HG02678 (cell line): Measurements from ENCODE around the gene TKFC.
"Not testable (repeated sequence)": the region's sequence is repeated elsewhere in the genome, so short reads cannot be mapped to it uniquely, and the experiment has no call there.

Source experiments
- ATAC-seq: cut with Tn5 transposase; IDR thresholded peaks from one replicate; pipeline ENCODE4 v1.9.1; 2021; ENCODE audit warnings: mild to moderate bottlenecking, moderate library complexity; ENCODE audit not compliant: unreplicated experiment

TKFC gene

DNA sequence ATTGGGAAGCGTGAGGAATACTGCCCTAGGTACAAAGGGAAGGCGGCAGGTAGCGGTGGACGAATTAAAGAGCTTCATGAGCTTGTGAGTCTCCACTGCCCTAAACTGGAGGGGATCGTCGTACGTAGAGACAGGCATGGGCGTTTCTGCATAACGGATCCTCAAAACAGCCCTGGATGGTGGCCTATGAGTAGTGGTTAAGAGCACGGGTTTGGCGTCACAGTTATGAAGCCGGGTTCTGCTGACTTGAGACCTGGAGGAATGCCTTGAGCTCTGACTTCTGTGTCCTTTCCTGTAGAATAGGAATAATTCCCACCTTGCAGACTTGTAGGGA is 29.5 kb downstream of the TKFC start:
- ATAC-seq: no peak

DNA sequence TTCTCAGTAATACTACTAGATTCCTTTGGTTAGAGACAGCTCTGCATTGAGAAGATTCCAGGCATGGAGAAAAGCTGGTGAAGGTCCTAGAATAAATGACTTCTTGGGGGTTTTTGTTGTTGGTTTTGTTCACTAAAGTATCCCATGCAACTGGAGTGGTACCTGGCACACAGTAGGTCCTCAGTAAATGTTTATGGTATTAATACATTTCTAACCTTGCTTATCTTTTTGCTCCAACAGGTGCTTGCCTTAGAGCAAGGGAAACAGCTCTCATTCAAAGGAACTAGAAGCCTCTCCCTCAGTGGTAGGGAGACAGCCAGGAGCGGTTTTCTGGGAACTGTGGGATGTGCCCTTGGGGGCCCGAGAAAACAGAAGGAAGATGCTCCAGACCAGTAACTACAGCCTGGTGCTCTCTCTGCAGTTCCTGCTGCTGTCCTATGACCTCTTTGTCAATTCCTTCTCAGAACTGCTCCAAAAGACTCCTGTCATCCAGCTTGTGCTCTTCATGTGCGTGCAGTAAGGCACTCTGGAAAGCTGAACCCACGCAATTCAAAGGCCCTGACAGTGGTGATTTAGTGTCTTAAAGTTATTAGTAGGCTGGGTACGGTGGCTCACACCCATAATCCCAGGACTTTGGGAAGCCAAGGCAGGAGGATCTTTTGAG is 31.1 kb downstream of the TKFC start:
- no peak for ATAC-seq

DNA sequence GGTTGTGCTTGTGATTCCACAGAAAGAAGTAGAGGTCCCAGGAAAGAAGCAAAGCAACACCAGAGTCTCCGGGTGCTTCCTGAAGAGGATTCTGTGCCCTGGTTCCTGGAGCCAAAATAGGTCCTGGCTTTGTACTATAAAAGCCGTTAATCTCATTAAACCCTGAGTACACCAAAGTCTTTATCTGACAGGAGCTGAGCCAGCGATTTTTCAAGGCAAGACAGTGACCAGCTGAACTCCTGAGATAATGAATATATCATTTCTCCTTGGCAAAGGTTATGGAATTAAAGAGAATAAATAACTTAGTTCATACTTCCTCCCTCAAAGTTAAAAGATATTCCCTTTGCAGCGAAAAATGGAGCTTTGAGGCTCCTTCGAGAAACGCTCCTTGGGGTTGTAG is 34.4 kb downstream of the TKFC start:
- no peak for ATAC-seq

DNA sequence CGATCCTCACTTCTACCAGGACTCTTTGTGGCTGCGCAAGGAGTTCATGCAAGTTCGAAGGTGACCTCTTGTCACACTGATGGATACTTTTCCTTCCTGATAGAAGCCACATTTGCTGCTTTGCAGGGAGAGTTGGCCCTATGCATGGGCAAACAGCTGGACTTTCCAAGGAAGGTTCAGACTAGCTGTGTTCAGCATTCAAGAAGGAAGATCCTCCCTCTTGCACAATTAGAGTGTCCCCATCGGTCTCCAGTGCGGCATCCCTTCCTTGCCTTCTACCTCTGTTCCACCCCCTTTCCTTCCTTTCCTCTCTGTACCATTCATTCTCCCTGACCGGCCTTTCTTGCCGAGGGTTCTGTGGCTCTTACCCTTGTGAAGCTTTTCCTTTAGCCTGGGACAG is 35.6 kb downstream of the TKFC start:
- ATAC-seq: no peak

DNA sequence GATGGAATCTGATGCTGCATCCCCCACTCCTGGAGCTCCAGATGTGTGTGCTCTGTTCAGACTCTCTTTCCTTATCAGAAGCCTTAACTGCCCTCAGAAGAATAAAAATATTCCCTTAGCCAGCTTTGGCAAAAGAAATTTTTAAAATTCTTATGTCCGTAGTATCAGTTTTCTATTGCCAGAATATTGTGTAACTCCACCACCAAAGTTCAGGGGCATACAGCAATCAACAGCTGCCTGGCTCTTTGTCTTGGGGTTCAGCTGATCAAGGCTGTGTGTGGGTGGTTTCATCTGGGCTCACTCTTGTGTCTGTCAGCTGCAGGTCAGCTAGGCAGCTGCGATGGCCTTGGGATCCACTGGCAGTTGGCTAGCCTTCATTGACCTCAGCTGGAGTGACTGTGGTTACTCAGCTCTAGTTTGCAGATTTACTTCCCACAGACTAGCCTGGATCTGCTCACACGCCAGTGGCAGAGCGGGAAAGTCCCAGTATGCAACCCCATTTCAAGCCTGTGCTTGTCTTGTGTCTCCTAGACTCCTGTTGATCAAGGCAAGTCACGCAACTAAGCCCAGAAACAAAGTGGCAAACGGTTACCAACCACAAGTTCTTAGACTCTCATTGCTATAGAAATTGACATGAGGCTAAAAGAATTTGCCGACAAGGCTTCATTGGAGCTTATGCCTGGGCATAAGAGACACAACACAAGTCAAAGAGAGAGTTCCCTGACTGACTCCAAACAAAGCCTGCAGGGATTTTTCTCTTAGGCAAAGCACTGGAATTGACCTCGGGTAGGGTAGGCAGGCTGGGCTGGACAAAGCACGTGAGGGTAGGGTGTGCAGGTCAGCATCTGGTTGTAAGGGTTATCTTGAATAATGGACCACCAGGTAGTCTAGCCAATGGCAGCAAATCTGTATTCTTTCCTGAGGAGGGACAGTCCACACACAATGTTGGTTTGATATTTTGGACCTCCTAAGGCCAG is 36.6 kb downstream of the TKFC start:
- no peak for ATAC-seq

DNA sequence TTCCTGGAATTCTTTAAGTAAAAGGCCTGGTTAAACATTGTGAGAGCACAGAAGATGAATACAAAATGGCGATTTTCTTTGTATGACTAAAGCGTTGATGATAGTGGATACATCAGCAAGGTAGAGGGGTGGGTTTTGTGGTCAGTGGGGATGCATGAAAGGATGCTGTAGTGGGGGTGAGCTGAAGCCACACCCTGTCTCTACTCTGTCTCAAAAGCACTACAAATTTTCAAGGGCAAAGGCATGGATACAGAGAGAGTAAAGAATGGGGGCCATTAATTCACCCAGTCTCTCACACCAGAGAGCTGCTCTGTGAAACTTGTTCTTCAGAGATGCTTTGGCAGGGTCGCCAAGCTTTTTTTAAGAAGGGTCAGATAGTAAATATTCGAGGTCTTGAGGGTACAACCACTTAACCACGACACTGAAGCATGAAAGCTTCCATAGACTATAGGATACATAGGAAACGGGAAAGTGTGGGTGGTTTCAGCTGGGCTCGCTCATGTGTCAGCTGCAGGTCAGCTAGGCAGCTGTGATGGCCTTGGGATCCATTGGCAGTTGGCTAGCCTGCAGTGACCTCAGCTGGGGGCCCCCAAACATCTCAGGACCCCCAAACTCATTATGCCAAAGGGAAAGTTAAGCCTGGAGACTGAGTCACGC is 37.4 kb downstream of the TKFC start:
- no peak for ATAC-seq

DNA sequence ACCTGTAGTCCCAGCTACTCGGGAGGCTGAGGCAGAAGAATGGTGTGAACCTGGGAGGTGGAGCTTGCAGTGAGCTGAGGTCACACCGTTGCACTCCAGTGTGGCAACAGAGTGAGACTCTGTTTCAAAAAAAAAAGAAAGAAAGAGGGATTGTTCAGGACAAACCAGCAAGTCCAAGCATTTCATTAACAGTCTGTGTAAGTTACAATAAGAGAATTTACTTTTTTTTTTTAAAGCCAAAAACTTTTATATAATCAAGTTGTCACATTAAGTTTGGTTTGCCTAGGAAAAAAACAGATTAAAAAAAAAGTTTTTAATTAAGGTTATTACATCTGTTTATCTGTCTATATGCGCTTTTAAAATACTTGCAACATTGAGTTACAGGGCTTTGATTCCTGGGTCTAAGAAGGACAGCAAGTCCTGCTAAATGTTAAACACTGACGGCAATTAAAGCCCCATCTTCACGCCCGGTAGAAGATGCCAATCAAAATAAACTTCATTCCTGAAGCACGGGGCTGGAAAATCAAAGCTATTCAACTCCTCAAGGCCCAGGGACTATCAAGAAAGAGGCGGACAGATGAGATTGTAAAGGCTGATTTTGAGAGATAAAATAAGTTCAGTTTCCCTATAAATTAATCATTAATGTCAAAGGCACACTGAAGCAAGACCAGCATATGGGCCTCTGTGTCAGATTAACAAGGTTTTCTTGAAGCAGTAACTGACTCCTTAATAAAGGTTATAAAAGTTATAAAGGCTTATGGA is 39.8 kb downstream of the TKFC start:
- ATAC-seq: no peak

DNA sequence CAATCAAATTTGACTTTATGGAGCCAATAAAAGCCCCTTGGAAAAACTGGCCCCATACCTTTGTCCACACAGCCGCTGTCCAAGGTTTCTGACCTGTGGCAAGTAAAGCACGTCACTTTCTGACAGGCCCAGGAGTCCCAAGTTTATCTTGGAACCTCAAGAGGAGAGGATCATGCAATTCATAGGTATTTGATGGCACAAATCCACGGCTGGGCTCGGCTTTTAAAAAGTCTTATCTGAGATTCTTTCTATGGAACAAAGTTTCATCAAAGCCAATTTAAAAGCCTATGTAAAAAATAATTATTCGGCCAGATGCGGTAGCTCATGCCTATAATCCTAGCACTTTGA is 42.7 kb downstream of the TKFC start:
- ATAC-seq: no peak

DNA sequence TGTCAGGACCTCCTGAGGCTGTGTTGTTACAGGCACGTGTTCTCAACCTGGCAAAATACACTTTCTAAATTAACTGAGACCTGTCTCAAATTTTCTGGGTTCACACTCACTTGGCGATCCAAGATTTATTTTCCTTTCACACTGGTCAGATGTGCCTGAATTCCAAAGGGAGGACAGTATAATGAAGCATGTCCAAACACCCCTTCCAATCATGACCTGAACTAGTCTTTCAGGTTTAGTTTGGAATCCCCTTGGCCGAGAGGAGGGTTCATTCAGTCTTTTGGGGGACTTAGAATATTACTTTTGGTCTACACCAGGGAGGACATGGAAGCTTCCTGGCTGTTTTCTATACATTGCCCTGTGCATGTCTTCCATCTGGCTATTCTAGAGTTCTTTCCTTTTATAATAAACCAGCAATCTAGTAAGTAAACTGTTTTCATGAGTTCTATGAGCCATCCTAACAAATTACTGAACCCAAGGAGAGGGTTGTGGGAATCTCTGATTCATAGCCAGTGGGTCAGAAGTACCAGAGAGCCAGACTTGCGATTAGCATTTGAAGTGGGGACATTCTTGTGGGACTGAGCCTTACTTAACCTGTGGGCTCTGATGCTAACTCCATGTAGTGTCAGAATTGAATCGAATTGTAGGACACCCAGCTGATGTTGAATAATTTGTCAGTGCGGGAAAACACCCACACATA is 44.6 kb downstream of the TKFC start:
- ATAC-seq: no peak

DNA sequence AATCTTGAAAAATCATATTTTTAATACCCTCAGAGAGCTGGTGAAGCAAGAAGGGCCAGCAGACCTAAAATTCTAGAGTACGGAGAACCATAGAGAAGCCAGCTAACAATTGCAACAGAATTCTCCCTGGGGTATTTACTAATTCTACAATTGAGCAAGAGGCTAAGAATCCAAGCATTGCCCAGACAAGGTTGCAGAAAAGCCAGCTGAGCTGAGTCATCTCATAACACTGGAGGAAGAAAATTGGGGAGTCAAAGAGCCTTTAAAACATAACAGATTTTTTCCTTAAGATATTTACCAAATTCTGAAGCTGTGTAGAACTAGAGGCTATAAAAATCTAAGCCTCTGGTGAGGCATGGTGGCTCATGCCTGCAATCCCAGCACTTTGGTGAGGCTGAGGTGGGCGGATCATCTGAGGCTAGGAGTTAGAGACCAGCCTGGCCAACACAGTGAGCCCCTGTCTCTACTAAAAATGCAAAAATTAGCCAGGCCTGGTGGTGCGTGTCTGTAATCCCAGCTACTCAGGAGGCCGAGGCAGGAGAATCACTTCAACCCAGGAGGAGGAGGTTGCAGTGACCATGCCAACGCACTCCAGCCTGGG is 45.8 kb downstream of the TKFC start:
- no peak for ATAC-seq

DNA sequence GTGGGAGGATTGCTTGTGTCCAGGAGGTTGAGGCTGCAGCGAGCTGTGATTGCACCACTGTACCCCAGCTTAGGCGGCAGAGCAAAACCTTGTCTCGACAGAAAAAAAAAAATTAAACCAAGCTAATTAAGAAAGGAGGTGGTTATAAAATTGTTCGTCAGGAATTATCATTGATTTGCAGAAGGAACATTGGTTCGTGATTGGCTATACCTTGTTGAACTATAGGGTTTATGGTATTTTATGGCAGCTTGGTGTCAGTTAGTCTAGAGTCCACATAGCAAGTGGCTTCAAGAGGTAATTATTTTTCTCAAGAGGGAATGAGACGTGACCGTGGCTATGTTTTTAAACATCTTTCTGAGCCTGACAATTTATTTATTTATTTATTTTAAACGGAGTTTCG is 47.9 kb downstream of the TKFC start:
- no peak for ATAC-seq

DNA sequence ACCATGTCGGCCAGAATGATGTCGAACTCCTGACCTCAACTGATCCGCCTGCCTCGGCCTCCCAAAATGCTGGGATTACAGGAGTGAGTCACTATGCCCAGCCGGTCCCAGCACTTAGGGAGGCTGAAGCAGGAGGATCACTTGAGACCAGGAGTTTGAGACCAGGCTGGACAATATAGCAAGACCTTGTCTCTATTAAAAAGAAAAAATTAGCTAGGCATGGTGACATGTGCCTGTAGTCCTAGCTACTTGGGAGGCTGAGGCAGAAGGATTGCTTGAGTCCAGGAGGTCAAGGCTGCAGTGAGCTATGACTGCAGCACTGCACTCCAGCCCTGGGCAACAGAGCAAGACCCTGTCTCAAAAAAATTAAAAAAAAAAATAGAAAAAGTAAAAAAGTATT is 50.8 kb downstream of the TKFC start:
- not testable (repeated sequence) for ATAC-seq

DNA sequence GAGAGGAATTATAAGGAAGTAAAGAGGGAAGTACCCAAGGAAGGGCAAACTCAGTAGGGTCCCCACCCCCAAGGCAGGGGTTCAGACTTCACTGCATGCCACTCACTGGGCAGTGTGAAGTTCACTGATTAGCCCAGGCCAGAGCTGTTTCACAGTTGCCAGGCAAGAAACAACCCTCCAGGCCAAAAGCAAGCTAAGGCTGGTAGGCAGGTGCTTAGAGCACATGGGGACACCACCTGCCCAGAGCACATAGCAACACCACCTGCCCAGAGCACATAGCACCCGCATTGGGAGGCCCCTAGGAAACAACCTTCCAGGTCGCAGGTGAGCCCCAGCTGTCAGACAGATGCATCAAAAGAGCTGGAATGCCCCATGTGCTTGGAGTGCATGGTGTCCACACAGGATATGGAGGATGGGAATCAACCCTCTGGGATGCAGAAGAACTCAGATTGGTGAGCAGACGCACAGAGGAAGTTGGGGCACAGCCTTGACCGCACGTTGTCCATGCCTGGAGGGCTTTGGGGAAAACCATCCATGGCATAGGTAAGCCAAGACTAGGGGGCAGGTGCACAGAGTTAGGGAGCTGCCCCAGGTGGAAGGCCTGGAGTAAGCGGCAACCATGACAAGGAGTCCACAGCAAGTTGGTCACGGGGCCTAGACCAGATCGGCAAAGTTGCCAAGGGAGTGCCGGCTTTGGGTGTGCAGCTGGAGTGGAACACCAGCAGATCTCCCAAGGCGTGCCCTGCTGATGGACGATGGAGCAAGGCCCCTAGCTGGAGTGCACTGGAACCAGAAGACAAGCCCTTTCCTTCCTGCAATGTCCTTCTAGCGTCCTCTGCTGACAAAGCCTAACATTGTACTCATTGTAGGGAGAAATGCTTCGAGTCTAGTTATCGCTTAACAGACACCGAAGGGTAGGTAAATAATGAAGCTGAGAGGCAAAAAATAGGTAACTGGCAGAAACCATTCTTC is 51.5 kb downstream of the TKFC start:
- ATAC-seq: no peak

DNA sequence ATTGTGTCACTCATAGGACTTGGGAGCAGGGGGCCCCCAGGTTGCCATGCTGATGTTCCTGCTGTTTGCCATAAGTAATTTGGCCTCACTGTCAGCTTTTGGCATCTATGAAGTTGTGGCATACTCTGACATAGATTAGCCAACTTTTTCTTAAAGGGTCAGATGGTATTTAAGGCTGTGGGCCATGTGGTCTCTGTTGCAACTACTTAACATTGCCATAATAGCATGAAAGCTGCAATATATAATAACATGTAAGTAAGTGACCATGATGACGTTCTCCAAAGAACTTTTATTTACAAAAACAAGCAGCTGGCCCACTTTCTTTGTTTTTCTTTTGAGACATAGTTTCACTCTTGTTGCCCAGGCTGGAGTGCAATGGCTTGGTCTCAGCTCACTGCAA is 57.1 kb downstream of the TKFC start:
- ATAC-seq: no peak

DNA sequence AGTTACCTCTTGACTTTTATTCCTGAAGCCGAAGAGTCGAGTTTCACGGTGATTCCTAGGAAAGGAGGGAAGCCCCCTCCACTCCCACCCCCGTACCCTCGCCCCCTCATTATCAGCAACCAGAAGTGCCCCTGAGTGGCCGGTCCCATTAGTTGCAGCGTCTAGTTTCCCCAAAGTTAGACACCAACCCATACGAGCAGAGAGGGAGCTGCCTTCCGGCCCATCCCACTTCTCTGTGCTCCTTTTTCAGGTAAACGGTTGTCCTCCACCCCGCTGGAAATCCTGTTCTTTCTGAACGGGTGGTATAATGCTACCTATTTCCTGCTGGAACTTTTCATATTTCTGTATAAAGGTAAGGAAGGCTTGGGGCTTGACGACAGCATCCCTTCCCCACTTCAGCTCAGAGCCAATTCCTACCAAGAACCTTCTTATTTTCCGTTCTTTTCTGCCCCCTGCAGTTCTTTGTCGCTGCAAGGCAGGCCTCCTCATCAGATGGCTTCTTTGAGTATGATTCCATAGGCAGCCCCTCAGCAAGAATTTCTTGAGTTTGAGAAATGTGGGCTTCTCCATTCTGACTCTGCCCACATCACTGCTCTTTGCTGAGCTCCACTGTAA is 60.1 kb downstream of the TKFC start:
- ATAC-seq: no peak
